Neuronal stem cell (in vitro differentiated cells): ENCODE data around the gene CIT.

Experiments used
- DNase-seq: peaks from one replicate; pipeline ENCODE4 v3.0.0-alpha.2; 2013; ENCODE audit warnings: low spot score
- H2AFZ ChIP-seq: one replicate; pipeline ENCODE4 v1.6.1; 2013; ENCODE audit warnings: mild to moderate bottlenecking, low read length, inconsistent platforms
- H2AK5ac ChIP-seq: 2 replicates; pipeline ENCODE4 v1.6.1; 2013; ENCODE audit warnings: low read depth, mild to moderate bottlenecking, inconsistent platforms, low read length, moderate library complexity, mixed read lengths
- H2BK120ac ChIP-seq: 2 replicates; pipeline ENCODE4 v1.6.1; 2013; ENCODE audit warnings: low read depth, mild to moderate bottlenecking, inconsistent platforms, low read length, moderate library complexity, mixed read lengths
- H2BK12ac ChIP-seq: one replicate; pipeline ENCODE4 v1.6.1; 2013; ENCODE audit warnings: low read length, inconsistent platforms
- H2BK15ac ChIP-seq: 2 replicates; pipeline ENCODE4 v1.6.1; 2013; ENCODE audit warnings: mild to moderate bottlenecking, low read length, inconsistent platforms, mixed read lengths
- H2BK5ac ChIP-seq: one replicate; pipeline ENCODE4 v1.6.1; 2013; ENCODE audit warnings: inconsistent platforms, mild to moderate bottlenecking, low read length, moderate library complexity
- H3K14ac ChIP-seq: one replicate; pipeline ENCODE4 v1.6.1; 2013; ENCODE audit warnings: low read length, inconsistent platforms
- H3K18ac ChIP-seq: 2 replicates; pipeline ENCODE4 v1.6.1; 2013; ENCODE audit warnings: low read length, inconsistent platforms
- H3K23ac ChIP-seq: 2 replicates; pipeline ENCODE4 v1.6.1; 2013; ENCODE audit warnings: low read depth, mild to moderate bottlenecking, mixed read lengths, low read length, inconsistent platforms; ENCODE audit not compliant: poor library complexity
- H3K27ac ChIP-seq: replicated peaks from 3 replicates; pipeline ENCODE4 v1.5.1; 2013; ENCODE audit warnings: low read length, inconsistent platforms
- H3K27me3 ChIP-seq, 3 experiments: 2 replicates each; pipeline ENCODE4 v1.6.1; 2013; ENCODE audit warnings: low read length in 3 of 3, mild to moderate bottlenecking in 2 of 3, inconsistent platforms in 1 of 3, low read depth in 1 of 3, mixed read lengths in 1 of 3, moderate library complexity in 1 of 3; ENCODE audit not compliant: control insufficient read depth in 3 of 3, insufficient read depth in 3 of 3
- H3K36me3 ChIP-seq, 2 donors: replicated peaks in 1 of 2; 2 replicates each; pipeline ENCODE4 v1.6.1; 2013; ENCODE audit warnings: low read length in 2 of 2; ENCODE audit not compliant: control insufficient read depth in 2 of 2, insufficient read depth in 2 of 2
- H3K4ac ChIP-seq: 2 replicates; pipeline ENCODE4 v1.6.1; 2013; ENCODE audit warnings: inconsistent platforms, mild to moderate bottlenecking, low read length, moderate library complexity
- H3K4me1 ChIP-seq, 2 donors: 1 replicate in 1 of 2; 2 replicates in 1 of 2; pipeline ENCODE4 v1.6.1; 2013; ENCODE audit warnings: low read length in 2 of 2, low read depth in 1 of 2; ENCODE audit not compliant: control insufficient read depth in 2 of 2, insufficient read depth in 1 of 2
- H3K4me2 ChIP-seq: one replicate; pipeline ENCODE4 v1.6.1; 2013; ENCODE audit warnings: mild to moderate bottlenecking, low read length, inconsistent platforms; ENCODE audit not compliant: insufficient read depth, poor library complexity, severe bottlenecking
- H3K4me3 ChIP-seq, 2 donors: 2 replicates each; pipeline ENCODE4 v1.5.1; 2013; ENCODE audit warnings: low read length in 2 of 2, mild to moderate bottlenecking in 2 of 2, inconsistent platforms in 1 of 2, moderate library complexity in 1 of 2
- H3K79me1 ChIP-seq: one replicate; pipeline ENCODE4 v1.6.1; 2013; ENCODE audit warnings: low read depth, mild to moderate bottlenecking, inconsistent platforms, low read length, moderate library complexity
- H3K9ac ChIP-seq: one replicate; pipeline ENCODE4 v1.6.1; 2013; ENCODE audit warnings: mild to moderate bottlenecking, low read depth, low read length, inconsistent platforms; ENCODE audit not compliant: poor library complexity
- H3K9me3 ChIP-seq, 2 donors: replicated peaks in 1 of 2; 2 replicates each; pipeline versions ENCODE3 to v1.6.1; 2013; ENCODE audit warnings: low read length in 2 of 2, mild to moderate bottlenecking in 2 of 2, inconsistent platforms in 1 of 2, low read depth in 1 of 2, mixed read lengths in 1 of 2, moderate library complexity in 1 of 2; ENCODE audit not compliant: control insufficient read depth in 2 of 2, insufficient read depth in 1 of 2
- H4K8ac ChIP-seq: one replicate; pipeline ENCODE4 v1.6.1; 2013; ENCODE audit warnings: low read depth, mild to moderate bottlenecking, inconsistent platforms, low read length, moderate library complexity
- H4K91ac ChIP-seq: one replicate; pipeline ENCODE4 v1.6.1; 2013; ENCODE audit warnings: low read length, low read depth, mild to moderate bottlenecking, inconsistent platforms; ENCODE audit not compliant: poor library complexity
- WGBS, 2 donors: extraction: QIAGEN DNeasy Blood & Tissue Kit; methylation state at CpG; one replicate each; pipeline ENCODE4 v1.1.7; 2013; ENCODE audit warnings: missing lambda C conversion rate in 2 of 2, mixed read lengths in 1 of 2; ENCODE audit not compliant: insufficient read length in 2 of 2, insufficient replicate concordance in 1 of 2; ENCODE audit errors: extremely low coverage in 2 of 2; 5-methylcytosine and 5-hydroxymethylcytosine counted together

CIT gene

DNA sequence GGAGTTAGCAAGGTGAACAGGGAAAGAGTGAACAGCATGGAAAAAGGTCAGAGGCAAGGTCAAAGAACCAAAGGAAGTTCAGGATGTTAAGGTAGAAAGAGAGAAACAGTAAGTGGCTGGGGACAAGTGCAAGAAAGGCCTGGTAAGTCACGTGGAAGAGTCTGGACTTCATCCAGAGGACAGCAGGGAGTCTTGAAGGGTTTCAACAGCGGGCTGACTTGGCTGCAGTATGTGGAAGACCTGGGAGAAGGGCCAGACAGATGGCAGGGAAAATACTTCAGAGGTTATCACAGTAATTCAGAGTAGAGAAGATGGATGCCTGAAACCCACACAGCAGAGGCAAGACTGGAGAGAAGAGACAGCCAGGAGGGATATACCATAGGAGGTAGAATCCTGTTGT lies 34.0 kb downstream of the CIT start:
- no peaks in the 10 kb centered on the region for H3K27me3 ChIP-seq
- no peak overlapping the region for H2AK5ac ChIP-seq
- H3K14ac ChIP-seq, result no peak overlapping the region
- H3K9me3 ChIP-seq, result peaks cover 0 to 3% of the 10 kb centered on the region in 2 donors
- no peak overlapping the region for H2BK5ac ChIP-seq
- H2BK120ac ChIP-seq, result no peak overlapping the region
- H3K9ac ChIP-seq, result no peak overlapping the region
- no CpG with 5 or more reads among the region's 2 CpGs for WGBS, 2 donors
- DNase-seq, result no peak
- H3K18ac ChIP-seq, result no peak overlapping the region
- H2BK15ac ChIP-seq, result no peak overlapping the region
- peaks cover 0 to 2% of the 10 kb centered on the region in 2 donors for H3K4me1 ChIP-seq
- H3K4me2 ChIP-seq, result no peak overlapping the region
- H3K79me1 ChIP-seq, result no peaks in the 10 kb centered on the region
- no peak overlapping the region for H3K23ac ChIP-seq
- no peak overlapping the region for H4K91ac ChIP-seq
- H2BK12ac ChIP-seq, result no peak overlapping the region
- H3K27ac ChIP-seq, result no peak overlapping the region
- H2AFZ ChIP-seq, result no peak overlapping the region
- H3K4ac ChIP-seq, result no peak overlapping the region
- no peak overlapping the region for H4K8ac ChIP-seq
- H3K4me3 ChIP-seq, result no peak overlapping the region
- H3K36me3 ChIP-seq, result peaks cover 27 to 91% of the 10 kb centered on the region in 2 donors

DNA sequence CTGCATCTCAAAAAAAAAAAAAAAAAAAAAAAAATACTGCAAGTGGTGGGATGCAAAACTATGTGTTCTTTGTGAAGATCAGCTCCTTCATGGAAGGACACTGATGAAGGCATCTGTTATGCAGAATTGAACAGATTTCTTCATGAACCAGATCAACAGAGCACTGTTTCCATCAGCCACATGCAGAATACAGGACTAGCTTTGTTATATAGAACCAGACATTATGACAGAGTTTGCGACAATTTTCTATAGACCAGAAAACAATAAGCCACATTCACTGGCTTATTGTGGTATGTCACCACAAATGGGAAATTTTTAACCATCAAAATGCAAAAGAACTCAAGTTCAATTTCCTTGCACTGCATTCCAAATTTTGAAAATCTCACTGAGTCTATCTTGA lies 34.7 kb downstream of the CIT start:
- peaks cover 0 to 3% of the 10 kb centered on the region in 2 donors for H3K9me3 ChIP-seq
- no peak for DNase-seq
- H3K9ac ChIP-seq, result no peak overlapping the region
- H2BK120ac ChIP-seq, result no peak overlapping the region
- no peak overlapping the region for H2AK5ac ChIP-seq
- H3K27me3 ChIP-seq, result no peaks in the 10 kb centered on the region
- no peak overlapping the region for H2AFZ ChIP-seq
- no peak overlapping the region for H2BK12ac ChIP-seq
- WGBS, 2 donors, result no CpG with 5 or more reads among the region's 1 CpG
- H3K27ac ChIP-seq, result no peak overlapping the region
- H3K4me3 ChIP-seq, result no peak overlapping the region
- no peak overlapping the region for H3K14ac ChIP-seq
- no peak overlapping the region for H2BK5ac ChIP-seq
- H3K23ac ChIP-seq, result no peak overlapping the region
- H3K18ac ChIP-seq, result no peak overlapping the region
- H3K4me2 ChIP-seq, result no peak overlapping the region
- peaks cover 0 to 2% of the 10 kb centered on the region in 2 donors for H3K4me1 ChIP-seq
- H4K8ac ChIP-seq, result no peak overlapping the region
- no peak overlapping the region for H2BK15ac ChIP-seq
- peaks cover 26 to 89% of the 10 kb centered on the region in 2 donors for H3K36me3 ChIP-seq
- no peak overlapping the region for H4K91ac ChIP-seq
- no peak overlapping the region for H3K4ac ChIP-seq
- H3K79me1 ChIP-seq, result no peaks in the 10 kb centered on the region

DNA sequence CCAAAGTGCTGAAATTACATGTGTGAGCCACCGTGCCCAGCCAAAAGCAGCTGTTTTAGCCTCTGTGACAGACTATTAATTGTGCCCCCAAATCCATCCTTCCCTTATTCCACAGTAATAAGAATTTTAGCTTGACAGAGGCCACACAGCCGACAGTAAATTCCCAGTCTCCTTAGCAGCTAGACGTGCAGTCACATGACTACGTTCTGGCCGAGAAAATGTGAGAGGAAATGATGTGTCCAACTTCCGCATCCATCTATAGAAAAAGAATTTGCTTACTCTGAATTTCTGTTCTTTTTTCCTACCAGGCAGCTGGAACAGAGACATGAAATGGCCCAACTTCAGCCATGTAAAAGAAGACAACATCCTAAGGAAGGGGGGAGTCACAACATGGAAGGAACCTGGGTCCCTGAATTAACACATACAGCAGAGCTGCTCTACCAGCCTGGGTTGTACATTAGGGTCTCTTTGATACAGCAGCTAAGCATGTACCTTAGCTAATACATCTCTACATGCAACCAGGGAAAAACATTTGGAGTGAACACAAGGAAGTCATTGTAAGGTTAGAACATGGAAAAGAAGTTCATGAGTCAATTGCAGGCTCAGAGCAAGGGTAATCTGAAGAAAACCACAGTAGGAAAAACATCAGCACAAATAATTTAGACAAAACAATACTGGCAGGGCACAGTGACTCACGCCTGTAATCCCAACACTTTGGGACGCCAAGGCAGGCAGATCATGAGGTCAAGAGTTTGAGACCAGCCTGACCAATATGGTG lies 35.5 kb downstream of the CIT start:
- no peak overlapping the region for H3K9ac ChIP-seq
- no peak overlapping the region for H2BK5ac ChIP-seq
- H3K4ac ChIP-seq, result no peak overlapping the region
- H2BK120ac ChIP-seq, result no peak overlapping the region
- no peak overlapping the region for H2AK5ac ChIP-seq
- no peak overlapping the region for H4K91ac ChIP-seq
- no peaks in the 10 kb centered on the region for H3K27me3 ChIP-seq
- no peak overlapping the region for H3K14ac ChIP-seq
- no peak overlapping the region for H3K18ac ChIP-seq
- no CpG with 5 or more reads among the region's 8 CpGs for WGBS, 2 donors
- no peak for DNase-seq
- no peak overlapping the region for H2BK12ac ChIP-seq
- H3K23ac ChIP-seq, result no peak overlapping the region
- H3K4me3 ChIP-seq, result no peak overlapping the region
- peaks cover 0 to 3% of the 10 kb centered on the region in 2 donors for H3K9me3 ChIP-seq
- H3K4me2 ChIP-seq, result no peak overlapping the region
- peaks cover 0 to 2% of the 10 kb centered on the region in 2 donors for H3K4me1 ChIP-seq
- H4K8ac ChIP-seq, result no peak overlapping the region
- H2AFZ ChIP-seq, result no peak overlapping the region
- no peak overlapping the region for H3K27ac ChIP-seq
- no peaks in the 10 kb centered on the region for H3K79me1 ChIP-seq
- H3K36me3 ChIP-seq, result peaks cover 27 to 91% of the 10 kb centered on the region in 2 donors
- no peak overlapping the region for H2BK15ac ChIP-seq

DNA sequence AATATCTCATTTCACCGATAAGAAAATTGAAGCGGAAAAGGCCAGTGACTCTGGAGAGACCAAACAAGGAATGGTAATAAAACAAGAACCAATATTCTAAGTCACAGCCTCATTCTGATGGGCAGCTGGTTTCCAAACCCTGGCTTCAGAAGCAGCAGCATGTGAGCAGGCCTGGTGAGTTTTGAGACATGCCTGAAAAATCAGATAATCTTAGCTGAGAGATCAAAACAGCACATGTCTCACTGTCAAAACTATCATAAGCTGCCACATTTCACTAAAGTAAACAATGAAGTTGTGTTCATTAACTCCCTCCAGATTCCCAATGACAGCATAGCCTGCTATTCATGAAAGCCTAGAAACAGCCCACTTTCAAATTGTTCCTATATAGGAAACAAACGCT lies 36.5 kb downstream of the CIT start:
- H3K4ac ChIP-seq, result no peak overlapping the region
- H2BK12ac ChIP-seq, result no peak overlapping the region
- H3K9ac ChIP-seq, result no peak overlapping the region
- WGBS, 2 donors, result no CpG with 5 or more reads among the region's 3 CpGs
- H3K23ac ChIP-seq, result no peak overlapping the region
- no peak overlapping the region for H2AFZ ChIP-seq
- no peak overlapping the region for H4K8ac ChIP-seq
- H3K79me1 ChIP-seq, result no peaks in the 10 kb centered on the region
- no peak overlapping the region for H2BK15ac ChIP-seq
- H4K91ac ChIP-seq, result no peak overlapping the region
- H3K27me3 ChIP-seq, result no peaks in the 10 kb centered on the region
- H3K4me1 ChIP-seq, result peaks cover 0 to 2% of the 10 kb centered on the region in 2 donors
- no peak overlapping the region for H2BK120ac ChIP-seq
- no peak for DNase-seq
- H3K9me3 ChIP-seq, result peaks cover 0 to 3% of the 10 kb centered on the region in 2 donors
- no peak overlapping the region for H2BK5ac ChIP-seq
- H3K27ac ChIP-seq, result no peak overlapping the region
- H2AK5ac ChIP-seq, result no peak overlapping the region
- peaks cover 22 to 83% of the 10 kb centered on the region in 2 donors for H3K36me3 ChIP-seq
- no peak overlapping the region for H3K4me2 ChIP-seq
- no peak overlapping the region for H3K14ac ChIP-seq
- no peak overlapping the region for H3K18ac ChIP-seq
- no peak overlapping the region for H3K4me3 ChIP-seq
